ENCODE measurements around the gene NWD2.

DNA sequence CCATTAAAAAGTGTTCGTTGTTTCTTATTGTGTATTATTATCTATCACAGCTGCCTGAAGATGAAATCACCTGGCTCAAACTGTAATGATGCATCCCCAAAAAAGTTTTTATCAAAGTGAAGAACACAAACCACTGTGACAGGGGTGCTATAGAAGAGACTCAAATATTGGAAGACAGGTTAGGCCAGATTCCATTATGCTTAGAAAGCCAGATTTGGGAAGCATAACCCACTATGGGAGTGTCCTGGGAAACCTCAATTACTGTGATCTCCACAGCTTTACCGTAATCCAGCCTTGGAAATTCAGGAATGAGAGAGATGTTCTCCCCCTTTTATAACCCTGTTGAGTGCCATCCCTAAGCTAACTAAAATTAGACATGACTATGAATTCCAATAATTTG, 114.2 kb downstream of the NWD2 start:
- no peak for TF ChIP-seq EZH2 (IDR thresholded peaks at IDR 0.05; ENCODE audit: borderline replicate concordance, low read length)
- TF ChIP-seq, protein P1, sequence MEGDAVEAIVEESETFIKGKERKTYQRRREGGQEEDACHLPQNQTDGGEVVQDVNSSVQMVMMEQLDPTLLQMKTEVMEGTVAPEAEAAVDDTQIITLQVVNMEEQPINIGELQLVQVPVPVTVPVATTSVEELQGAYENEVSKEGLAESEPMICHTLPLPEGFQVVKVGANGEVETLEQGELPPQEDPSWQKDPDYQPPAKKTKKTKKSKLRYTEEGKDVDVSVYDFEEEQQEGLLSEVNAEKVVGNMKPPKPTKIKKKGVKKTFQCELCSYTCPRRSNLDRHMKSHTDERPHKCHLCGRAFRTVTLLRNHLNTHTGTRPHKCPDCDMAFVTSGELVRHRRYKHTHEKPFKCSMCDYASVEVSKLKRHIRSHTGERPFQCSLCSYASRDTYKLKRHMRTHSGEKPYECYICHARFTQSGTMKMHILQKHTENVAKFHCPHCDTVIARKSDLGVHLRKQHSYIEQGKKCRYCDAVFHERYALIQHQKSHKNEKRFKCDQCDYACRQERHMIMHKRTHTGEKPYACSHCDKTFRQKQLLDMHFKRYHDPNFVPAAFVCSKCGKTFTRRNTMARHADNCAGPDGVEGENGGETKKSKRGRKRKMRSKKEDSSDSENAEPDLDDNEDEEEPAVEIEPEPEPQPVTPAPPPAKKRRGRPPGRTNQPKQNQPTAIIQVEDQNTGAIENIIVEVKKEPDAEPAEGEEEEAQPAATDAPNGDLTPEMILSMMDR (conservative IDR thresholded peaks at IDR 0.05 in 1 of 2, IDR thresholded peaks at IDR 0.05 in 1 of 2; ENCODE audit: extremely low read depth in 1 of 2, insufficient read depth in 1 of 2, low read depth in 1 of 2, low read length in 2 of 2): no peak

Data from mammary epithelial cell (primary cell).